ENCODE results near the gene DNASE1.

DNASE1 gene

DNA sequence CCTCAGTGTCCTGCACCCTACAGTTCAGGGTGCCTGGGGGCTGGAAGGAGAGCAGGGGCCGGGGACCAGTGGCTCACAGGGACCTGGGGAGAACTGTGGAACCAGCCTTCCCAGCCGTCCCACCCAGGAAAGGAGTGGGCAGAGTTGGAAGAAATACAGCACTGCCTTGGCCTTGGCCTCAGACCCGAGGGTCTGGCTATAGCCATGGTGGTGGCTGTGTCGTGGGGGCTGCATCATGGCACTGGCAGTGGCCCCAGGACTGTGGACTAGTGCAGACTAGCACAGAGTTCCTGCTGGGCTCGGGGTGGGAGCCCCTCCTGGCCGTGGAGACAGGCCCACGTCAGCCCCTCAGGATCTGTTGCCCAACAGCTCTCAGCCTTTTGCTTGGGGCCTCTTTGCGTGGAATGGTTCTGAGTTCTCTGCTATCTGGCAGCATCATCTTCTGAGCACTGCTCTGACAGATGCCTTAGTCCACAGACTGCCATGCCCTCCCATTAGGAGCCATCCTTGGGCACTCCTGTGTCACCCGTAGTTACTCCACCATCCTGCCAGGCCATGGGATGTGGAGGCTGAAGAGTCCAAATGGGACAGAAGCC is 12.6 kb upstream of the DNASE1 start:
- no peak overlapping the region for H3K4me2 ChIP-seq (ENCODE audit: low read depth, low read length)
- H3K9me2 ChIP-seq (replicated peaks; ENCODE audit: insufficient read depth, low read length): no peaks in the 10 kb centered on the region
- TF ChIP-seq EZH2phosphoT487 (IDR thresholded peaks at IDR 0.05; ENCODE audit: low read length) (no peak), EZH2 (optimal IDR thresholded peaks at IDR 0.05; ENCODE audit: low read depth, low read length) (no peak)
- TF ChIP-seq, protein P1, sequence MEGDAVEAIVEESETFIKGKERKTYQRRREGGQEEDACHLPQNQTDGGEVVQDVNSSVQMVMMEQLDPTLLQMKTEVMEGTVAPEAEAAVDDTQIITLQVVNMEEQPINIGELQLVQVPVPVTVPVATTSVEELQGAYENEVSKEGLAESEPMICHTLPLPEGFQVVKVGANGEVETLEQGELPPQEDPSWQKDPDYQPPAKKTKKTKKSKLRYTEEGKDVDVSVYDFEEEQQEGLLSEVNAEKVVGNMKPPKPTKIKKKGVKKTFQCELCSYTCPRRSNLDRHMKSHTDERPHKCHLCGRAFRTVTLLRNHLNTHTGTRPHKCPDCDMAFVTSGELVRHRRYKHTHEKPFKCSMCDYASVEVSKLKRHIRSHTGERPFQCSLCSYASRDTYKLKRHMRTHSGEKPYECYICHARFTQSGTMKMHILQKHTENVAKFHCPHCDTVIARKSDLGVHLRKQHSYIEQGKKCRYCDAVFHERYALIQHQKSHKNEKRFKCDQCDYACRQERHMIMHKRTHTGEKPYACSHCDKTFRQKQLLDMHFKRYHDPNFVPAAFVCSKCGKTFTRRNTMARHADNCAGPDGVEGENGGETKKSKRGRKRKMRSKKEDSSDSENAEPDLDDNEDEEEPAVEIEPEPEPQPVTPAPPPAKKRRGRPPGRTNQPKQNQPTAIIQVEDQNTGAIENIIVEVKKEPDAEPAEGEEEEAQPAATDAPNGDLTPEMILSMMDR (IDR thresholded peaks at IDR 0.05; ENCODE audit: low read length): no peak
- no peaks in the 10 kb centered on the region for H3K27me3 ChIP-seq (replicated peaks; ENCODE audit: insufficient read depth, low read length)
- no peaks in the 10 kb centered on the region for H3K79me2 ChIP-seq (ENCODE audit: low read length)
- H4K20me1 ChIP-seq (ENCODE audit: insufficient read depth, low read length): no peaks in the 10 kb centered on the region
- no peak for DNase-seq
- H3K36me3 ChIP-seq (replicated peaks; ENCODE audit: insufficient read depth, low read length): no peaks in the 10 kb centered on the region
- H2AFZ ChIP-seq (ENCODE audit: low read length): no peak overlapping the region
- no peak overlapping the region for H3K9ac ChIP-seq (ENCODE audit: low read length)
- peaks cover 11% of the 10 kb centered on the region for H3K4me1 ChIP-seq (ENCODE audit: low read length)
- no peaks in the 10 kb centered on the region for H3K9me3 ChIP-seq (replicated peaks; ENCODE audit: insufficient read depth, low read length)
- H3K4me3 ChIP-seq (ENCODE audit: low read length): no peak overlapping the region
- H3K27ac ChIP-seq (ENCODE audit: low read length): no peak overlapping the region
- H3F3A ChIP-seq (ENCODE audit: insufficient read depth, low read length): no peaks in the 10 kb centered on the region

DNA sequence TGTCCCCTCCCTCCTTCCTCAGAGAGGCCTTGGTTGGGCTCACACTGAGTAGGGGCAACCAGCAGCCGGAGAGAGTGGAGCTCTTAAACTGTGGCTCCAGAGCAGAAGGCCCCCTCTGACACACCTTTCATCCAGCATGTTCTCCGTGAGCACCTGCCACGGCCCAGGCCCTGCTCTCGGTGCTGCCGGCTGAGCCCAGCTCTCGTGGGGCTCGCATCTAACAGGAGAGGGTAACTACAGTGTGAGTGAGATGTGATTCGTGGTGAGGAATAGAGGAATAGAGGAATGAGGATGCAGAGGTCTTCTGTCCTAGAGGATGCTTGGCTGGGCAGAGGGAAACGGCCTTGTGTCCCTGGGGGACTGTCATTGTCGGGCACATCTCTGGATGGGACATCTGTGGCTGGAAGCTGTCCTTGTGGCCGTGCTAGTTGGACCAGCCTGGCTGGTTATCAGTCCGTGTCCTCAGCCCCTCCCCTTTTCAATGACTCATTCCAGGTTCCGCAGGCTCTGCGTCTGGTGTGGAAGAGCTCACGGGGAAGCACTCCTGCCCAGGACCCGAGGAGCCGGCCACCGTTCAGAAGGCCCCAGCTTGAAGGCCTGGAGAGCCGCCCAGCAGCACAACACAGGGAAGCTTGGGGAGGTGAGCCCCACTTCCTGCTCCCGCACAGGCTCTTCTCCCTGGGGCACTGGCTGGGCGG is 11.9 kb upstream of the DNASE1 start:
- Histone ChIP-seq H3K4me3 (ENCODE audit: low read length) (no peak overlapping the region), H3F3A (ENCODE audit: insufficient read depth, low read length) (no peaks in the 10 kb centered on the region), H3K27ac (ENCODE audit: low read length) (no peak overlapping the region), H3K9me2 (replicated peaks; ENCODE audit: insufficient read depth, low read length) (no peaks in the 10 kb centered on the region), H3K36me3 (replicated peaks; ENCODE audit: insufficient read depth, low read length) (no peaks in the 10 kb centered on the region), H3K4me2 (ENCODE audit: low read depth, low read length) (no peak overlapping the region), H3K9ac (ENCODE audit: low read length) (no peak overlapping the region), H3K9me3 (replicated peaks; ENCODE audit: insufficient read depth, low read length) (no peaks in the 10 kb centered on the region), H4K20me1 (ENCODE audit: insufficient read depth, low read length) (no peaks in the 10 kb centered on the region), H3K79me2 (ENCODE audit: low read length) (no peaks in the 10 kb centered on the region), H2AFZ (ENCODE audit: low read length) (no peak overlapping the region), H3K4me1 (ENCODE audit: low read length) (peaks cover 5% of the 10 kb centered on the region), H3K27me3 (replicated peaks; ENCODE audit: insufficient read depth, low read length) (no peaks in the 10 kb centered on the region)
- no peak for DNase-seq
- TF ChIP-seq EZH2 (optimal IDR thresholded peaks at IDR 0.05; ENCODE audit: low read depth, low read length): no peak
- TF ChIP-seq EZH2phosphoT487 (IDR thresholded peaks at IDR 0.05; ENCODE audit: low read length): no peak

DNA sequence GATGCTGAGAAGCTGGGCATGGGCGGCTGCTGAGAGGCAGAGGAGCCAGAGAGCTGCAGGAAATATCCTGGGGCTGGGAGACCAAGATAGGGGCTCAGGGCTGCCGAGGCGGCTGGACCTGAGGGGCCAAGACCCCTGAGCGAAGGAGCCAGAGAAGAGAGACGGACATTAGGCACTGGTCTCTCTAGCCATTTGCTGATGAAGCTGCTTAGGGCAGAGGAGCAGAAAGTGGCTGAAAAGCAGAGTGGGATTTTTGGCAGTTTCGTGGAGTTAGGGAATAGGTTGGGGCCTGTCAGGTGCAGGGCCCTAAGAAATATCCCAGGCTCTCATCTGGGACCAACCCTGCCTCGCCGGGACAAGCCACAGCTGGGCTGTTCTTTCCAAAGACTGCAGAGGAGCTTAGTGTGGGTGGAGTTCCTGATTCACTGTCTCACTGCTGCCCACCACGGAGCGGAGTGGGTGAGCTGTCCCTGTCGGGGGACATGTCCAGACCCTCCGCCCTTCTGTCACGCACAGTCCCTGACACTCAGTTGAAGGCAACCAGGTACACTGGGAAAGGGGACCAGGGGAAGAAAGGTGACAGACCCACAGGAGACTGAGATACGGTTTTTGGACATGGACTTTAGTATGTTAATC is 11.3 kb upstream of the DNASE1 start:
- no peaks in the 10 kb centered on the region for H3K36me3 ChIP-seq (replicated peaks; ENCODE audit: insufficient read depth, low read length)
- H3K9me2 ChIP-seq (replicated peaks; ENCODE audit: insufficient read depth, low read length): no peaks in the 10 kb centered on the region
- no peak overlapping the region for H3K4me3 ChIP-seq (ENCODE audit: low read length)
- no peaks in the 10 kb centered on the region for H4K20me1 ChIP-seq (ENCODE audit: insufficient read depth, low read length)
- H3F3A ChIP-seq (ENCODE audit: insufficient read depth, low read length): no peaks in the 10 kb centered on the region
- no peaks in the 10 kb centered on the region for H3K79me2 ChIP-seq (ENCODE audit: low read length)
- no peak overlapping the region for H2AFZ ChIP-seq (ENCODE audit: low read length)
- H3K4me2 ChIP-seq (ENCODE audit: low read depth, low read length): no peak overlapping the region
- no peaks in the 10 kb centered on the region for H3K4me1 ChIP-seq (ENCODE audit: low read length)
- H3K9ac ChIP-seq (ENCODE audit: low read length): no peak overlapping the region
- H3K27ac ChIP-seq (ENCODE audit: low read length): no peak overlapping the region
- no peaks in the 10 kb centered on the region for H3K27me3 ChIP-seq (replicated peaks; ENCODE audit: insufficient read depth, low read length)
- TF ChIP-seq, protein P1 (IDR thresholded peaks at IDR 0.05; ENCODE audit: low read length): no peak
- no peaks in the 10 kb centered on the region for H3K9me3 ChIP-seq (replicated peaks; ENCODE audit: insufficient read depth, low read length)
- DNase-seq: no peak

DNA sequence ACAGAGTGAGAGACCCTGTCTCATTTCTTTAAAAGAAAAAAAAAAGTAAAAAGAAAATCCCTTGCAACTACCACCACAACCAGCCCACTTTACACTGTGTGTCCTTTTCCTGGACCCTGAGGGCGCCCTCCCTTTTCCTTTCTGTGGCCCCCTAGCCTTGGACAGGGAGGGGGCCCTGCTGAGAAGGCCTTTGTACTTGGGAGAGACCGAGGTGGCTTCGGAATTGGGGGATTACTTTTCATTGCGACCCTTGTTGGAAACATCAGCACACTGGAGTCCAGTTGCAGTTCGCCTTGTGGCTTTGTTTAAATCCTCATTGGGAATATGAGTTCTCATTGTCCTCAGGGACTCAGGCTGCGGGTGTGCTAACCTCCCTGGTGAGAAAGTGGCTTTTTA is 9.4 kb upstream of the DNASE1 start:
- H3K9me2 ChIP-seq (replicated peaks; ENCODE audit: insufficient read depth, low read length): no peaks in the 10 kb centered on the region
- no peak overlapping the region for H3K9ac ChIP-seq (ENCODE audit: low read length)
- TF ChIP-seq EZH2 (optimal IDR thresholded peaks at IDR 0.05; ENCODE audit: low read depth, low read length) (no peak), EZH2phosphoT487 (IDR thresholded peaks at IDR 0.05; ENCODE audit: low read length) (no peak)
- TF ChIP-seq, protein P1 (IDR thresholded peaks at IDR 0.05; ENCODE audit: low read length): no peak
- no peak overlapping the region for H3K4me2 ChIP-seq (ENCODE audit: low read depth, low read length)
- no peaks in the 10 kb centered on the region for H3F3A ChIP-seq (ENCODE audit: insufficient read depth, low read length)
- no peaks in the 10 kb centered on the region for H4K20me1 ChIP-seq (ENCODE audit: insufficient read depth, low read length)
- no peaks in the 10 kb centered on the region for H3K4me1 ChIP-seq (ENCODE audit: low read length)
- no peaks in the 10 kb centered on the region for H3K27me3 ChIP-seq (replicated peaks; ENCODE audit: insufficient read depth, low read length)
- H3K4me3 ChIP-seq (ENCODE audit: low read length): no peak overlapping the region
- H3K9me3 ChIP-seq (replicated peaks; ENCODE audit: insufficient read depth, low read length): no peaks in the 10 kb centered on the region
- no peak for DNase-seq
- no peak overlapping the region for H2AFZ ChIP-seq (ENCODE audit: low read length)
- no peaks in the 10 kb centered on the region for H3K36me3 ChIP-seq (replicated peaks; ENCODE audit: insufficient read depth, low read length)
- H3K27ac ChIP-seq (ENCODE audit: low read length): no peak overlapping the region
- H3K79me2 ChIP-seq (ENCODE audit: low read length): no peaks in the 10 kb centered on the region
